Activated T-cell treated with anti-CD3 and anti-CD28 coated beads for 48 hours (primary cell): ENCODE data around the gene ADIG.

Source experiments
- DNase-seq: peaks from one replicate; pipeline ENCODE4 v3.0.0-alpha.2; 2020; ENCODE audit warnings: low read depth

Gene ADIG

GRCh38 chr20:38633577-38634093, 52.6 kb downstream of the ADIG start:
- DNase-seq: peak; percentile 55

- no peak for DNase-seq
These were observed 54.8 kb downstream of the ADIG start for GRCh38 chr20:38635721-38636288.
